ENCODE measurements around the gene C7orf57. TPM values are rescaled to one million over a fixed set of nuclear protein-coding genes. Genes with fewer than 3 reads are reported as not detected.

Gene C7orf57
- total and polyA plus RNA-seq, 7 donors, result not detected

DNA sequence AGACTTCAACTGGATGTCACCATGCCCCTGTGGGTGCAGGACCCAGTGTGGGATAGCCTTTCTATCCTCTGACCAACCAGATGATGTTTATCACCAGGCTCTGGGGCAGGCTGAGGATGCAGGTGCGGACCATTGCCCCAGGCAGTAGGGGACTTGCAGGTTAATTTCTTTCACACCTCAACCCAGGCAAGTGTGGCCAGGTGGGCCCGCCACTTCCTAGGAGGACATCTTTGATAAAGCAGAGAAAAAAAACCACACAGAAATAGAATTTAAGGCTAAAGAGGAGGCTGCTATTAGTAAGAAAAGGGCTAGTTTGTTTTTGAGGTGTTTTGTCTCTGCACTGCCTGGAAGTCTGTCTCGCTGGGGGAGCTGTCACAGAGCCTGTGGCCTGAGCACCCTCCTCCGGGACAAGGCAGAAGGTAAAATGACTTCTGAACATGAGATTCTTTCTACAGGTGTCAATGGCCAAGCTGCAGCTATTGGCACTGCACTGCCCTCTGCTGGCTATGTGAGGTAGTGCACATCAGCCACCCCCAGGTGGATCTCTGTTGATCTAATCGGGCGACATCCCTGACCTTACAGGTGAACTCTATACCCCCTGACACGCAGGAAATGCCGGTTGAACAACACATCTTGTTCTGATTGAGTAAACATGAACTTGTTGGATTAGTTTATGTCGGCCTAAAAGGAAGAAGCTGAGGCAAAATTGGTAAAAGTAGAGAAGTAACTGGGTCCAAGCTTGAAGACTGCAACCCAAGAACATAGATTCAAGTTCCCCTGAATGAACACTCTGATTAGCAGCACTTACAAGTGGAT is 74.7 kb downstream of the C7orf57 start:
- Histone ChIP-seq H3K27ac (no peak overlapping the region), H3K36me3 (peaks cover 0 to 29% (median 10%) of the 10 kb centered on the region in 4 donors), H3K9me3 (no peaks in the 10 kb centered on the region), H3K4me1 (no peaks in the 10 kb centered on the region), H3K27me3 (no peaks in the 10 kb centered on the region), H3K4me3 (no peak overlapping the region)
- intact Hi-C loops (cut with DNase I), result loop anchor here (1.0 kb wide), 2 partner anchors 118 to 165 kb away; no protein-coding TSS in a partner anchor
- DNase-seq, result peak; percentile 82
- TF ChIP-seq, protein P1, sequence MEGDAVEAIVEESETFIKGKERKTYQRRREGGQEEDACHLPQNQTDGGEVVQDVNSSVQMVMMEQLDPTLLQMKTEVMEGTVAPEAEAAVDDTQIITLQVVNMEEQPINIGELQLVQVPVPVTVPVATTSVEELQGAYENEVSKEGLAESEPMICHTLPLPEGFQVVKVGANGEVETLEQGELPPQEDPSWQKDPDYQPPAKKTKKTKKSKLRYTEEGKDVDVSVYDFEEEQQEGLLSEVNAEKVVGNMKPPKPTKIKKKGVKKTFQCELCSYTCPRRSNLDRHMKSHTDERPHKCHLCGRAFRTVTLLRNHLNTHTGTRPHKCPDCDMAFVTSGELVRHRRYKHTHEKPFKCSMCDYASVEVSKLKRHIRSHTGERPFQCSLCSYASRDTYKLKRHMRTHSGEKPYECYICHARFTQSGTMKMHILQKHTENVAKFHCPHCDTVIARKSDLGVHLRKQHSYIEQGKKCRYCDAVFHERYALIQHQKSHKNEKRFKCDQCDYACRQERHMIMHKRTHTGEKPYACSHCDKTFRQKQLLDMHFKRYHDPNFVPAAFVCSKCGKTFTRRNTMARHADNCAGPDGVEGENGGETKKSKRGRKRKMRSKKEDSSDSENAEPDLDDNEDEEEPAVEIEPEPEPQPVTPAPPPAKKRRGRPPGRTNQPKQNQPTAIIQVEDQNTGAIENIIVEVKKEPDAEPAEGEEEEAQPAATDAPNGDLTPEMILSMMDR (IDR thresholded peaks at IDR 0.05), result peak; percentile 71 to 99 (median 96)
- no peak for TF ChIP-seq POLR2A (IDR thresholded peaks at IDR 0.05)
- 20 to 22% methylated on average over 9 of the region's 9 CpGs for WGBS, 2 donors

DNA sequence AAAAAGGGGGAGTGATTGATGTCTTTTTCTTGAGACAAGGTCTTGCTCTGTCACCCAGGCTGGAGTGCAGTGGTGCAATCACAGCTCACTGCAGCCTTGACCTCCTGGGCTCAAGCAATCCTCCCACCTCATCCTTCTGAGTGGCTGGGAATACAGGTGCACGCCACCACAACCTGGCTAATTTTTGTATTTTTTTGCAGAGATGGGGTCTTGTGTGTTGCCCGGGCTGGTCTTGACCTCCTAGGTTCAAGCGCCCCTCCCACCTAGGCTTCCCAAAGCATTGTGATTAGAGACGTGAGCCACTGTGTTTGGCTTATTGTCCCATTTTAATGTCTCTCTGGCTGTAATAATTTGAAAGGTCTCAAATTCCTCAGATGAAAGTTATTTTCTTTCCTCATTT is 75.5 kb downstream of the C7orf57 start:
- WGBS, 2 donors, result 88 to 91% methylated on average over 4 of the region's 4 CpGs
- DNase-seq, result no peak
- Histone ChIP-seq H3K27me3 (no peaks in the 10 kb centered on the region), H3K4me1 (no peaks in the 10 kb centered on the region), H3K9me3 (no peaks in the 10 kb centered on the region), H3K4me3 (no peak overlapping the region), H3K36me3 (peaks cover 0 to 27% (median 10%) of the 10 kb centered on the region in 4 donors), H3K27ac (no peak overlapping the region)
- intact Hi-C loops (cut with DNase I), result loop anchor here (1.0 kb wide), 2 partner anchors 119 to 166 kb away; no protein-coding TSS in a partner anchor
- TF ChIP-seq POLR2AphosphoS5 (IDR thresholded peaks at IDR 0.05) (no peak), POLR2A (IDR thresholded peaks at IDR 0.05) (no peak), EP300 (IDR thresholded peaks at IDR 0.05) (no peak)
- TF ChIP-seq, protein P1 (IDR thresholded peaks at IDR 0.05), result no peak

Other genes starting within 250 kb of the C7orf57 start
- under 1 TPM; 0.16 to 0.71 (median 0.41) TPM for gene PKD1L1, start 87.1 kb upstream of the C7orf57 start, total RNA-seq
- 1 to 10 TPM in 1 of 3 donors, under 1 TPM in 1, not detected in 1; 0.70 to 1.2 TPM for gene PKD1L1, start 87.1 kb upstream of the C7orf57 start, polyA plus RNA-seq
- 10 to 100 TPM; 17.9 to 35.0 (median 27.8) TPM for gene HUS1, start 55.9 kb upstream of the C7orf57 start, total RNA-seq
- gene HUS1, start 55.9 kb upstream of the C7orf57 start, polyA plus RNA-seq, result 10 to 100 TPM; 15.7 to 25.7 (median 22.8) TPM
- not detected for gene SUN3, start 6.4 kb upstream of the C7orf57 start, total RNA-seq
- gene SUN3, start 6.4 kb upstream of the C7orf57 start, polyA plus RNA-seq, result under 1 TPM in 1 of 3 donors, not detected in 2; 0.16 TPM
- gene UPP1, start 53.7 kb downstream of the C7orf57 start, total RNA-seq, result 10 to 100 TPM; 10.2 to 17.1 (median 14.9) TPM
- 100 to 1,000 TPM in 1 of 3 donors, 10 to 100 TPM in 2; 61.3 to 136 (median 89.8) TPM for gene UPP1, start 53.7 kb downstream of the C7orf57 start, polyA plus RNA-seq
- under 1 TPM in 3 of 4 donors, not detected in 1; under 0.01 to 0.71 (median 0.14) TPM for gene ABCA13, start 135.9 kb downstream of the C7orf57 start, total RNA-seq
- gene ABCA13, start 135.9 kb downstream of the C7orf57 start, polyA plus RNA-seq, result under 1 TPM in 2 of 3 donors, not detected in 1; under 0.01 to 0.16 TPM

Measured in sigmoid colon (tissue), 7 donors.